Measurements from ENCODE around the gene IRS2. TPM values are rescaled to one million over a fixed set of nuclear protein-coding genes. Genes with fewer than 3 reads are reported as not detected.
"Not testable (repeated sequence)": the region's sequence is repeated elsewhere in the genome, so short reads cannot be mapped to it uniquely, and the experiment has no call there.

The IRS2 gene
- total and polyA plus RNA-seq, 4 donors = 6.8 to 27.1 (median 15.4) TPM

GRCh38 chr13:109833940-109834339 lies 47.6 kb upstream of the IRS2 start:
- H3K9me3 ChIP-seq (ENCODE audit: control insufficient read depth in 4 of 4, insufficient read depth in 3 of 4, low read length in 3 of 4) = peaks cover 0 to 2% (median 0%) of the 10 kb centered on the region in 4 donors
- TF ChIP-seq CTCF (IDR thresholded peaks at IDR 0.05; ENCODE audit: control extremely low read depth, extremely low read depth) = no peak
- no peak for ATAC-seq (ENCODE audit: insufficient read depth, low FRiP score)
- H3K36me3 ChIP-seq (ENCODE audit: control insufficient read depth in 4 of 4, insufficient read depth in 4 of 4, low read length in 4 of 4) = no peaks in the 10 kb centered on the region
- no peak overlapping the region for H3K9ac ChIP-seq (ENCODE audit: insufficient read depth in 1 of 2, low read length in 2 of 2)
- peaks cover 0 to 4% (median 2%) of the 10 kb centered on the region in 3 donors for H3K27me3 ChIP-seq (ENCODE audit: control insufficient read depth in 3 of 3, insufficient read depth in 3 of 3, low read length in 2 of 3)
- no peak overlapping the region for H3K4me3 ChIP-seq
- WGBS, 2 donors = 93 to 94% methylated on average over 5 of the region's 5 CpGs
- H3K4me1 ChIP-seq (ENCODE audit: control insufficient read depth in 5 of 5, insufficient read depth in 5 of 5, low read length in 5 of 5) = no peaks in the 10 kb centered on the region
- H3K27ac ChIP-seq (ENCODE audit: low read depth in 1 of 2, low read length in 1 of 2) = no peak overlapping the region
- no peak for DNase-seq

GRCh38 chr13:109833071-109833470 lies 46.7 kb upstream of the IRS2 start:
- Histone ChIP-seq H3K4me3 (no peak overlapping the region), H3K27ac (ENCODE audit: low read depth in 1 of 2, low read length in 1 of 2) (no peak overlapping the region), H3K36me3 (ENCODE audit: control insufficient read depth in 4 of 4, insufficient read depth in 4 of 4, low read length in 4 of 4) (no peaks in the 10 kb centered on the region), H3K27me3 (ENCODE audit: control insufficient read depth in 3 of 3, insufficient read depth in 3 of 3, low read length in 2 of 3) (peaks cover 0 to 4% (median 2%) of the 10 kb centered on the region in 3 donors), H3K9ac (ENCODE audit: insufficient read depth in 1 of 2, low read length in 2 of 2) (no peak overlapping the region), H3K9me3 (ENCODE audit: control insufficient read depth in 4 of 4, insufficient read depth in 3 of 4, low read length in 3 of 4) (no peaks in the 10 kb centered on the region), H3K4me1 (ENCODE audit: control insufficient read depth in 5 of 5, insufficient read depth in 5 of 5, low read length in 5 of 5) (no peaks in the 10 kb centered on the region)
- no peak for ATAC-seq (ENCODE audit: insufficient read depth, low FRiP score)
- no peak for DNase-seq
- TF ChIP-seq CTCF (IDR thresholded peaks at IDR 0.05; ENCODE audit: control extremely low read depth, extremely low read depth) = no peak
- 87 to 92% methylated on average over 5 of the region's 5 CpGs for WGBS, 2 donors

- not testable (repeated sequence) for H3K9ac ChIP-seq (ENCODE audit: insufficient read depth in 1 of 2, low read length in 2 of 2); H3K9me3 ChIP-seq (ENCODE audit: control insufficient read depth in 4 of 4, insufficient read depth in 3 of 4, low read length in 3 of 4); H3K27me3 ChIP-seq (ENCODE audit: control insufficient read depth in 3 of 3, insufficient read depth in 3 of 3, low read length in 2 of 3); H3K4me3 ChIP-seq; H3K36me3 ChIP-seq (ENCODE audit: control insufficient read depth in 4 of 4, insufficient read depth in 4 of 4, low read length in 4 of 4); H3K27ac ChIP-seq (ENCODE audit: low read depth in 1 of 2, low read length in 1 of 2); ATAC-seq (ENCODE audit: insufficient read depth, low FRiP score); H3K4me1 ChIP-seq (ENCODE audit: control insufficient read depth in 5 of 5, insufficient read depth in 5 of 5, low read length in 5 of 5); DNase-seq
- WGBS, 2 donors = 88 to 92% methylated on average over 11 of the region's 11 CpGs
Measured at GRCh38 chr13:109828591-109829316, 42.4 kb upstream of the IRS2 start.

GRCh38 chr13:109823201-109823600 lies 36.8 kb upstream of the IRS2 start:
- H3K36me3 ChIP-seq (ENCODE audit: control insufficient read depth in 4 of 4, insufficient read depth in 4 of 4, low read length in 4 of 4); DNase-seq; H3K4me3 ChIP-seq; H3K27ac ChIP-seq (ENCODE audit: low read depth in 1 of 2, low read length in 1 of 2); ATAC-seq (ENCODE audit: insufficient read depth, low FRiP score); H3K4me1 ChIP-seq (ENCODE audit: control insufficient read depth in 5 of 5, insufficient read depth in 5 of 5, low read length in 5 of 5); H3K27me3 ChIP-seq (ENCODE audit: control insufficient read depth in 3 of 3, insufficient read depth in 3 of 3, low read length in 2 of 3); H3K9ac ChIP-seq (ENCODE audit: insufficient read depth in 1 of 2, low read length in 2 of 2); H3K9me3 ChIP-seq (ENCODE audit: control insufficient read depth in 4 of 4, insufficient read depth in 3 of 4, low read length in 3 of 4): not testable (repeated sequence)
- WGBS, 2 donors = 91 to 93% methylated on average over 6 of the region's 6 CpGs

Measured in lung (tissue), 12 donors.